GM12864 (cell line): Measurements from ENCODE around the gene AP1S2.
"Not testable (repeated sequence)": the region's sequence is repeated elsewhere in the genome, so short reads cannot be mapped to it uniquely, and the experiment has no call there.

ENCODE experiments used
- DNase-seq: peaks from one replicate; pipeline ENCODE4 v3.0.0-alpha.2; 2011; ENCODE audit warnings: low read depth
- H3K4me3 ChIP-seq: 2 replicates; pipeline ENCODE4 v1.5.1; 2011; ENCODE audit warnings: mild to moderate bottlenecking, low read depth, low read length, control low read depth
- TF ChIP-seq, protein P1 (sequence below): IDR thresholded peaks from 2 replicates; pipeline ENCODE4 v1.5.1; 2011; ENCODE audit warnings: low read depth, mild to moderate bottlenecking, moderate library complexity, low read length, control low read depth, inconsistent platforms; ENCODE audit errors: missing control alignments

The AP1S2 gene

DNA sequence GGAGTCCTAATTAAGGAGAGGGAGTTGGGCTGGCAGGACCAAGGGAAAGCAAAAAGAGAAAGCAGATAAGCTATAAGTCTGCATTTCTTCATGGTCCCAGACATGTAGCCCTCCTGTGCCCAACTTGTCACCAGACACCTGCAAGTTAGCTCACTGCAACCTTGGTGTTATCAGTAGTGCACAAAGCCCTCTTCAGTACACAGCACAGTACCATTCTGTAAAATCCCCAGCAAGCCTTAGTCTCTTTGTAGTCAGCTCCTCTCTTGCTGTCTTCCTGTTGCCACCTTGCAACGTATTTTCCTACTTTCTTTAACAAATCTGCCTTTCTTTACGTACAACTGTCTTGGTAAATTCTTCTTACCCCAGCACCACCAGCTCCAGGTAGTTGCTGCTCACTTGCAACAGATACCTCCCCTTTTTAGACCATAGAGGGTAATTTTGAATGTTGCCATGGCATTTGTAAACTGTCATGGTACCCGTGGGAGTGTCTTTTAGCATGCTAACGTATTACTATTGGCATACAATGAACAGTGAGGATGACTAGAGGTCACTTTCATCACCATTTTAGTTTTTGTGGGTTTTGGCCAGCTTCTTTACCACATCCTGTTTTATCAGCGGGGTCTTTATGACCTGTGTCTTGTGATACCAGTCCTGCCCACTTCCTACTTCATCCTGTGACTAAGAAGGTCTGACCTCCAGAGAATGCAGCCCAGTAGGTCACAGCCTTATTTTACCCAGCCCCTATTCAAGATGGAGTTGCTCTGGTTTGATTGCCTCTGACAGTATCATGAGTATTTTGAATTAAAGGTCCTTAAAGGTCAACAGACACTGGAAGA, 28.3 kb upstream of the AP1S2 start:
- no peak overlapping the region for H3K4me3 ChIP-seq
- TF ChIP-seq, protein P1, sequence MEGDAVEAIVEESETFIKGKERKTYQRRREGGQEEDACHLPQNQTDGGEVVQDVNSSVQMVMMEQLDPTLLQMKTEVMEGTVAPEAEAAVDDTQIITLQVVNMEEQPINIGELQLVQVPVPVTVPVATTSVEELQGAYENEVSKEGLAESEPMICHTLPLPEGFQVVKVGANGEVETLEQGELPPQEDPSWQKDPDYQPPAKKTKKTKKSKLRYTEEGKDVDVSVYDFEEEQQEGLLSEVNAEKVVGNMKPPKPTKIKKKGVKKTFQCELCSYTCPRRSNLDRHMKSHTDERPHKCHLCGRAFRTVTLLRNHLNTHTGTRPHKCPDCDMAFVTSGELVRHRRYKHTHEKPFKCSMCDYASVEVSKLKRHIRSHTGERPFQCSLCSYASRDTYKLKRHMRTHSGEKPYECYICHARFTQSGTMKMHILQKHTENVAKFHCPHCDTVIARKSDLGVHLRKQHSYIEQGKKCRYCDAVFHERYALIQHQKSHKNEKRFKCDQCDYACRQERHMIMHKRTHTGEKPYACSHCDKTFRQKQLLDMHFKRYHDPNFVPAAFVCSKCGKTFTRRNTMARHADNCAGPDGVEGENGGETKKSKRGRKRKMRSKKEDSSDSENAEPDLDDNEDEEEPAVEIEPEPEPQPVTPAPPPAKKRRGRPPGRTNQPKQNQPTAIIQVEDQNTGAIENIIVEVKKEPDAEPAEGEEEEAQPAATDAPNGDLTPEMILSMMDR = no peak
- peak; percentile 40 for DNase-seq

DNA sequence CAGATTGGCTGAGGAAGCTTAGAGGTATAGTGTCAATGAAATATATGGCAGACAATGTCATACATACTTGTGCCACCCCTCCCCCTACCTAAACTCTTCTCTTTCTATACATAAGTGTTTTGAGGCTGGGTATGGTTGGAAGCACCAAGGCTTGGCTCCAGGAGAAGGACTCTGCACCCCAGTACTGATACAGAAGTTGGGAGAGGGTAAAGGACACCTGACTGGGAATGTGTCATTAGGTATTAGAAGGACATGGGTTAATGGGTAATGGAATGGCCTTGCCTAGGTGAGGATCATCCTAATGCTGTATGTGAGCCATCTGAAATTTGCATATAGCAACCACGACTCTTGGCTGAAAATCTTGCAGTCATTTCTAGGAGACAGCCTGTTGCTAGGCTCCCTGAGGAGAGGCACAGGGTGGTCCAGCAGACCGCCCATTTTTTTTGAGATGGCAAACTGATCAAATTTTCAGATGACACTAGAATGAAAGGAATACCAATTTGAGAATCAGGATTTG, 26.8 kb upstream of the AP1S2 start:
- H3K4me3 ChIP-seq = no peak overlapping the region
- TF ChIP-seq, protein P1 = no peak
- DNase-seq = no peak

DNA sequence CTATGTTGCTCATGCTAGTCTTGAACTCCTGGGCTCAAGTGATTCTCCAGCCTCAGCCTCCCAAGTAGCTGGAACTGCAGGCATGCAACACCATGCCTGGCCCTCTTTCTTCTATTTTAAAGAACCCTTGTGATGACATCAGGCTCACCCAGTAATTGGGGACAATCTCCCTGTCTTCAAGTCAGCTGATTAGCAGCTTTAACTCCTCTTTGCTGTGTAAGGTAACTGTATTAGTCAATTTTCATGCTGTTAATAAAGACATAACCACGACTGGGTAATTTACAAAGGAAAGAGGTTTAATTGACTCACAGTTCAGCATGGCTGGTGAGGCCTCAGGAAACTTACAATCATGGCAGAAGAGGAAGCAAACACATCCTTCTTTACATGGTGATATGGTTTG, 23.3 kb upstream of the AP1S2 start:
- not testable (repeated sequence) for DNase-seq, H3K4me3 ChIP-seq

DNA sequence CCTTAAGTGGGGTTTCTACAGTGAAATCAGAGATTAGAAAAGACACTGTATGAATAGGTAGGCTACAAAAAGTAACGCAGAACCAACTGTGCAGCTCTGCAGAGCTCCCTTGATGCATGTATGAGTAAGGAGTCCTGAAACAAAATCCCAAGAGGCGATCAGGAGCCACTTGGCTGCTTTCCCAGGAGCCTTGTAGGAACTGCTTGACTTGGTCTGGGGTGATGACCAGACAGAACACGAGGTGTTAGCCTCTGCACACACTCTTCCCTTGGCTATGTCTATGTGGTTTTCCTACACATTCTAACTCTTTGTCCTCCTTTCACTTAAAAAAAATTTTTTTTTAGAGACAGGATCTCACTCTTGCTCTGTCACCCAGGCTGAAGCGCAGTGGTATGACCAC, 22.8 kb upstream of the AP1S2 start:
- TF ChIP-seq, protein P1 = no peak
- DNase-seq = no peak
- no peak overlapping the region for H3K4me3 ChIP-seq

DNA sequence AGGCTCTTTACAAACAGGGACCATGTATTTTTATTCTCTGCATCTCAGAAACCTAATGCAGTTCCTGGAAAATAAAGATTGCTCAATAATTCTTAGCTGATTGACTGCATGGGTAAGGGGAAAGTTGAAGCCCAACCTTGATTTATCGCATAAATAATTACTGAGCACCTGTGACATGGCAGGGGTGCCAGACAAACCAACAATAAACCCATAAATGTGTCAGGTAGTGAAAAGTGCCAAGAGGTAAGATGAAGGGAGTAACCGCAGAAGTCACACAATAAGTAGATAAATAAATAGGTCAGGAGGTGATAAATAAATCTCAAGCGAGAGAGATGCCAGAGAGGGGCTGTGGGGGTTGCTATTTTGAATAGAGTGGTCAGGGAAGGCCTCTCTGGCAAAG, 20.1 kb upstream of the AP1S2 start:
- TF ChIP-seq, protein P1 = no peak
- no peak for DNase-seq
- H3K4me3 ChIP-seq = no peak overlapping the region

DNA sequence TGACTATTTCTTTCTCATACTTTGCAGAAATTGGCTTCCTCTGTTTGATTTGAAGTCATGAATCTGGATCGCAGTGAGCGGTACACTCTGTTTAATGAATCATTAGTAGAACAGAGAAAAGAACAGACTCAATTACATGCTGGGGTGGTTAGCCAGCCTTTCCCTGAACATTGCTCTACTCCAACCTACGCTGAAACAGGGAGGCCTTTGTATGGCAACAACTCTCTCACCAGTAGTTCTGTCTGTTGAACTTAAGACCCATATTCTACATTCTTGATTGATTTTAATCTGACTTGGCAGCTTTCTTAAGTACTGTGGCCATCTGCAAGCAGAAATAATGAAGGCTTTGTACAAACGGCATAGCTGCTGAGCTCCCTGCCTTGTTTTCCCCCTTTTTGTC, 19.0 kb upstream of the AP1S2 start:
- TF ChIP-seq, protein P1 = no peak
- H3K4me3 ChIP-seq = no peak overlapping the region
- DNase-seq = no peak

DNA sequence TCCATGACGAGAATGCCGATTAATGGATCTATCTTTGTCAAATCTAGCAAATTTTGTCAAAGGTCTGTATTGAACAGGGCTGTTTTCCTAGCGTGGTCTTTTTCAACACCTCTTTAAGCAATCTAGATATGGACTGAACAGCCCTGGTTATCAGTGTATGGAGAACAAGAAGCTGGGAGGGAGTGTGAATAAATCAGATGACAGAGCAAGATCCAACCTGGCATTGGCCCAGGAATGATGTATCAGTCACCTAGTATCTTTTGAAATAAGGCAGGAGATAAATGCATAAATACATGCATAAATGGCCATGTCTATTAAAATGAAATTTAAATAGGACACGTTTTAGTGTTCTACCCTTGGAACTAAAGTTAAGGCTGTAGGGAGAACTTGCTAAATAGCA, 15.7 kb upstream of the AP1S2 start:
- no peak overlapping the region for H3K4me3 ChIP-seq
- TF ChIP-seq, protein P1 = no peak
- DNase-seq = no peak
